Upper lobe of right lung (tissue), 1 donor: ENCODE measurements around the gene HADHB. TPM values are rescaled to one million over a fixed set of nuclear protein-coding genes. Genes with fewer than 3 reads are reported as not detected.
"Not testable (repeated sequence)": the region's sequence is repeated elsewhere in the genome, so short reads cannot be mapped to it uniquely, and the experiment has no call there.

Experiments used
- ATAC-seq: fragments of 200-7000 bp; cut with Tn5 transposase; one replicate; pipeline ENCODE4 v1.9.1; 2020; ENCODE audit warnings: mild to moderate bottlenecking, moderate library complexity
- DNase-seq: peaks from one replicate; pipeline ENCODE4 v3.0.0-alpha.2; 2020
- H3K27ac ChIP-seq: fragments of 200-600 bp; one replicate; pipeline ENCODE4 v1.8.0; 2022
- H3K27me3 ChIP-seq: fragments of 200-600 bp; one replicate; pipeline ENCODE4 v1.8.0; 2022; ENCODE audit warnings: mild to moderate bottlenecking
- H3K36me3 ChIP-seq: fragments of 200-600 bp; one replicate; pipeline ENCODE4 v1.8.0; 2022
- H3K4me1 ChIP-seq: fragments of 200-600 bp; one replicate; pipeline ENCODE4 v1.8.0; 2022
- H3K4me3 ChIP-seq: fragments of 200-600 bp; one replicate; pipeline ENCODE4 v1.8.0; 2022; ENCODE audit warnings: mild to moderate bottlenecking
- H3K9me3 ChIP-seq: fragments of 200-600 bp; one replicate; pipeline ENCODE4 v1.8.0; 2022
- intact Hi-C: fragments of 100-400 bp; cut with DNase I; formaldehyde crosslinking; loops from one replicate; pipeline ENCODE4 v1.11.0; 2022
- total RNA-seq: library from RNA; stranded (reverse); fragmentation: NEBNext Ultra II Directional; extraction: Animal tissue kit (Norgen Biotek cat#: 25700); gene quantifications from one replicate; pipeline ENCODE4 v1.2.1, GENCODE V29; 2021
- TF ChIP-seq, protein P1 (sequence below): fragments of 200-600 bp; IDR thresholded peaks from one replicate; pipeline ENCODE4 v1.8.0; 2022; ENCODE audit warnings: antibody characterized with exemption
- donor health status: DM: no; HTN: yes; CAD: no; lungs with severe emphysema.

HADHB gene
- total RNA-seq, 1 donor from 2014 or later: 105 TPM

DNA sequence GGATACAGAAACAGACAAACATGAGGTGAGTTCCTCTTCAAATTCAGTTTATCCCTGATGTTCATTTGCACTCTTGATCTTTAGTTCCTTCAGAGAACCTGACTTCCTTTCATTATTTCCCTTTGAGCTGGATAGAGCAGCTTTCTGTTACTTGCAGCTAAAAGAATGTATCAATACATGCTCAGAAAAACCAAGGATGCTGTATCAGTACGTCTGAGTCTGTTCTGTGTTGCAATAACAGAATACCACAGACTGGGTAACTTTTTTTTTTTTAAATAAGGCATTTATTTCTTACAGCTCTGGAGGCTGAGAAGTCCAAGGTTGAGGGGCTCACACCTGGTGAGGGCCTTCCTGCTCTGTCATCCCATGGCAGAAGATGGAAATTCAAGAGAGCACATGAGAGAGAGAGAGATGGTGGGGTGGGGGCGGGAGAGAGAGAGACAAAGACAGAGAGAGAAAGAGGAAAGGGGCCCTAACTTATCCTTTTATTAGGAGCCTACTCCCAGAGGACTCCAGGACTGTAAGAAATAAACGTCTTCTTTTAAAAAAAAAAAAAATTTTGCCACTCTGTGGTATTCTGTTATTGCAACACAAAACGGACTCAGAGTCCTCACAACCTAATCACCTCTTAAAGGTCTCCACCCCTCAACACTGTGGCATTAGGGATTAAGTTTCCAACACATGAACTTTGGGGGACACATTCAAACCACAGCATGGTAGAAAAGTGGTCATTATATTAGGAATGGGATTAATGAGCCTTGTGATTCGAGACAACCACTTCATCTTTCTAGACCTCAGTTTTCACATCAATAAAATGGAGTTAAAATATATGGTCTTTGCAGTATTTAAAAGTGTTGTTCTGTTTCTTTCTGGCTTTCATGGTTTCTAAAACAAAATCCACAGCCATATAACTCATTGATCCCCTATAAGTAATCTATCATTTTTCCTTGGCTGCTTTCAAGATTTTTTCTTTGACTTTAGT is 82.8 kb downstream of the HADHB start:
- intact Hi-C loops: no loop called here
- Histone ChIP-seq H3K36me3 (no peaks in the 10 kb centered on the region), H3K27me3 (no peaks in the 10 kb centered on the region), H3K4me3 (no peak overlapping the region), H3K4me1 (peaks cover 4% of the 10 kb centered on the region), H3K9me3 (no peaks in the 10 kb centered on the region), H3K27ac (no peak overlapping the region)
- TF ChIP-seq, protein P1, sequence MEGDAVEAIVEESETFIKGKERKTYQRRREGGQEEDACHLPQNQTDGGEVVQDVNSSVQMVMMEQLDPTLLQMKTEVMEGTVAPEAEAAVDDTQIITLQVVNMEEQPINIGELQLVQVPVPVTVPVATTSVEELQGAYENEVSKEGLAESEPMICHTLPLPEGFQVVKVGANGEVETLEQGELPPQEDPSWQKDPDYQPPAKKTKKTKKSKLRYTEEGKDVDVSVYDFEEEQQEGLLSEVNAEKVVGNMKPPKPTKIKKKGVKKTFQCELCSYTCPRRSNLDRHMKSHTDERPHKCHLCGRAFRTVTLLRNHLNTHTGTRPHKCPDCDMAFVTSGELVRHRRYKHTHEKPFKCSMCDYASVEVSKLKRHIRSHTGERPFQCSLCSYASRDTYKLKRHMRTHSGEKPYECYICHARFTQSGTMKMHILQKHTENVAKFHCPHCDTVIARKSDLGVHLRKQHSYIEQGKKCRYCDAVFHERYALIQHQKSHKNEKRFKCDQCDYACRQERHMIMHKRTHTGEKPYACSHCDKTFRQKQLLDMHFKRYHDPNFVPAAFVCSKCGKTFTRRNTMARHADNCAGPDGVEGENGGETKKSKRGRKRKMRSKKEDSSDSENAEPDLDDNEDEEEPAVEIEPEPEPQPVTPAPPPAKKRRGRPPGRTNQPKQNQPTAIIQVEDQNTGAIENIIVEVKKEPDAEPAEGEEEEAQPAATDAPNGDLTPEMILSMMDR: no peak
- ATAC-seq: no peak
- no peak for DNase-seq

DNA sequence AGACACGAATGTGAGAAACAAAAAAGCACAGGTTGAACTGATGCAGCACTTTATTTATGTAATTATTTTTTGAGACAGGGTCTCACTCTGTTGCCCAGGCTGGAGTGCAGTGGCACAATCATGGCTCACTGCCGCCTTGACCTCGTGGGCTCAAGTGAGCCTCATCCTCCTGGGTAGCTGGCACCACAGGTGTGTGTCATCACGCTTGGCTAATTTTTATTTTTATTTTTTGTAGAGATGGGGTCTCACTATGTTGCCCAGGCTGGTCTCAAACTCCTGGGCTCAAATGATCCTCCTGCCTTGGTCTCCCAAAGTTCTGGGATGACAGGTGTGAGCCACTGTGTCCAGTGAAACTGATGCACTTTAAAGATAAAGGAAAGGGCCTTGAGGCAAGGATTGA is 84.3 kb downstream of the HADHB start:
- H3K4me1 ChIP-seq, H3K4me3 ChIP-seq, H3K27me3 ChIP-seq, ATAC-seq, DNase-seq, H3K27ac ChIP-seq, intact Hi-C loops, H3K36me3 ChIP-seq, H3K9me3 ChIP-seq: not testable (repeated sequence)

DNA sequence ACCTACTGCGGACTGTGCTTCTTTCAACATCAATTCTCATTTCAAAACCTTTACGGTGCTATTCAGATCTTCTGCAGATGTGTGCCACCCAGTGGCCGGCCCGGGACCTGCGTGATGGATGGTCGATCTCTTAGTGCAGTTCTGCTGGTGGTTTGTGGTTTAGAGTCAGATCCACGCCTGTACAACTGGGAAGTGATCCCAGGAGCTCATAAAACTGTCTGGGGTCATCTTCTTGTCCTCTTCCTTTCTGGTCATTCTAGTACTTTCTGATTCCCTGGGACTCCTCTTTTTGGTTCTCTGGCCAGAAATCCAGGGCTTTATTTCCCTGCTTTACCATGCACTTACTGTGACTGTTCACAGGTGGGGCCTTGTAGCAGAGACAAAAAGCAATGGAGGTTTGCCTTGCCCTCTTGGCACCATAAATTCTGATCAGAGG is 85.4 kb downstream of the HADHB start:
- H3K36me3 ChIP-seq: no peaks in the 10 kb centered on the region
- peaks cover 4% of the 10 kb centered on the region for H3K4me1 ChIP-seq
- intact Hi-C loops: no loop called here
- TF ChIP-seq, protein P1: peak; percentile 90
- no peaks in the 10 kb centered on the region for H3K27me3 ChIP-seq
- H3K27ac ChIP-seq: no peak overlapping the region
- no peak overlapping the region for H3K4me3 ChIP-seq
- no peaks in the 10 kb centered on the region for H3K9me3 ChIP-seq
- peak; percentile 94 for DNase-seq
- peak; percentile 100 for ATAC-seq

DNA sequence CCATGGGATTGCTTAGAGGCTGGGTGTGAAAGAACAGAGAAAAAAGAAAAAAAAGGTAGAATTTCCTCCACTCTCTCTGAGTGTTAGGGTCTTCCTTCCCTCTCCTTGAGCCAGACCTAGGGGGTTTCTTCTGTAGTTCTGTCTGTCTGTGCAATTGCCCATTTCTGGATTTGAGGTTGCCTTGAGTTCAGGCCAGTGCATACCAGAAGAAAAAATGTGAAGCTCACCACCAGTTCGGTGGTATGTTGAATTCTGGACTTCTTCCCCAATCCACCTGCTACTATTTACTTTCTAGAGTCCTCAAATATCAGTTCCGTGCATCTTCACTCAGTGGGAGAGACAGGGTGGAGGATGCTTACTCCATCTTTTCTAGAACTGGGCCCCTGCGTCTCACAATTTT is 85.9 kb downstream of the HADHB start:
- Histone ChIP-seq H3K4me1 (peaks cover 4% of the 10 kb centered on the region), H3K9me3 (no peaks in the 10 kb centered on the region), H3K4me3 (no peak overlapping the region), H3K36me3 (no peaks in the 10 kb centered on the region), H3K27ac (no peak overlapping the region), H3K27me3 (no peaks in the 10 kb centered on the region)
- TF ChIP-seq, protein P1: no peak
- DNase-seq (no peak), ATAC-seq (no peak)
- intact Hi-C loops: no loop called here

DNA sequence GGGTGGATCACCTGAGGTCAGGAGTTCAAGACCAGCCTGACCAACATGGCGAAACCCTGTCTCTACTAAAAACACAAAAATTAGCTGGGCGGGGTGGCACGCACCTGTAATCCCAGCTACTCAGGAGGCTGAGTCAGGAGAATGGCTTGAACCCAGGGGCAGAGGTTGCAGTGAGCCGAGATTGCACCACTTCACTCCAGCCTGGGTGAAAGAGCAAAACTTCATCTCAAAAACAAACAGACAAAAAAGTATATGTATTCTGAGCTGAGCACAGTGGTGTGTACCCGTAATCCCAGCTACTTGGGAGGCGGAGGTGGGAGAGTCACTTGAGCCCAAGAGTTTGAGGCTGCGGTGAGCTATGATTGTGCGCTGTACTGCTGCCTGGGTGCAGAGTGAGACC is 86.6 kb downstream of the HADHB start:
- H3K36me3 ChIP-seq, intact Hi-C loops, ATAC-seq: not testable (repeated sequence)

DNA sequence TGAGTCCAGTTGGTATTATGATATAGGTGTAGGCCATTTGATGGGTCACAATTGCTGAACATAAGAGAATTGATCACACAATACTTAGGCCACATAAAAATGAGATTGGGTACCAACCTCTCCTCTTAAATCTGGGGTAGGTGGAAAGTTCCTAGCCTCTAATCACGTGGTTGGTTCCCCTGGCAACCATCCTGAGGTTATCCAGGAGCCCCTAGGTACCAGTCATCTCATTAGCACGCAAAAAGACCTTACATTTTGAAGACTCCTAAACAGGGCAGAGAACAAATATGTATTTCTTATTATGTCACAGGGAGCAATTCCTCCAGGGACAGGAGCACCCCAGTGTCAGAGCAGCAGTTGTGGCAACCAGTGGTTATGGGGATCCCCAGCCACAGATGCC is 88.6 kb downstream of the HADHB start:
- intact Hi-C loops: no loop called here
- no peaks in the 10 kb centered on the region for H3K36me3 ChIP-seq
- DNase-seq (no peak), ATAC-seq (no peak)
- H3K27ac ChIP-seq: no peak overlapping the region
- no peaks in the 10 kb centered on the region for H3K27me3 ChIP-seq
- TF ChIP-seq, protein P1: no peak
- H3K4me1 ChIP-seq: peaks cover 4% of the 10 kb centered on the region
- H3K9me3 ChIP-seq: no peaks in the 10 kb centered on the region
- H3K4me3 ChIP-seq: no peak overlapping the region

More for the DNA sequence above, 86.6 kb downstream of the HADHB start:
- H3K4me1 ChIP-seq, H3K4me3 ChIP-seq, H3K27me3 ChIP-seq, H3K27ac ChIP-seq, DNase-seq, H3K9me3 ChIP-seq: not testable (repeated sequence)
